Umbilical cord (tissue), 2 donors: ENCODE results near the gene TARDBP. TPM values are rescaled to one million over a fixed set of nuclear protein-coding genes. Genes with fewer than 3 reads are reported as not detected.
"Not testable (repeated sequence)": the region's sequence is repeated elsewhere in the genome, so short reads cannot be mapped to it uniquely, and the experiment has no call there.

Source experiments
- DNase-seq: peaks from one replicate; pipeline ENCODE4 v3.0.0-alpha.2; 2015; ENCODE audit warnings: low spot score
- total RNA-seq: library from RNA; depleted of rRNA; stranded (reverse); fragments of >200 nt; gene quantifications from one replicate; pipeline ENCODE4 v1.2.3, GENCODE V29; 2014; ENCODE audit warnings: low replicate concordance; ENCODE audit not compliant: insufficient read depth

The TARDBP gene
- total RNA-seq, 1 donor from 2014 or later: 139 TPM

DNA sequence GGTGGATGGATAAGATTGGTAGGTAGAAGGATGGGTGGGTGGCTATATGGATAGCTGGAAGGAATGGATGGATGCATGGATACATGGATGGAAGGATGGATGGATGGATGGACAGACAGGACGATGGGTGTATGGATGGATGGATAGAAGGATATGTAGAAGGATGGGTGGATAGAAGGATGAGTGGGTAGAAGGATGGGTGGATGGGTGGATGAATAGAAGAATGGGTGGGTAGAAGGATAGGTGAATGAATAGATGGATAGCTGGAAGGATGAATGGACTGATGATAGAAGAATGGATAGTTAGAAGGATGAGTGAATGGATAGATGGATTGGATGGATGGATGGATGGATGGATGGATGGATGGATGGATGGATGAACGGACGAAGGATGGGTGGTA lies 29.6 kb downstream of the TARDBP start:
- DNase-seq: no peak

DNA sequence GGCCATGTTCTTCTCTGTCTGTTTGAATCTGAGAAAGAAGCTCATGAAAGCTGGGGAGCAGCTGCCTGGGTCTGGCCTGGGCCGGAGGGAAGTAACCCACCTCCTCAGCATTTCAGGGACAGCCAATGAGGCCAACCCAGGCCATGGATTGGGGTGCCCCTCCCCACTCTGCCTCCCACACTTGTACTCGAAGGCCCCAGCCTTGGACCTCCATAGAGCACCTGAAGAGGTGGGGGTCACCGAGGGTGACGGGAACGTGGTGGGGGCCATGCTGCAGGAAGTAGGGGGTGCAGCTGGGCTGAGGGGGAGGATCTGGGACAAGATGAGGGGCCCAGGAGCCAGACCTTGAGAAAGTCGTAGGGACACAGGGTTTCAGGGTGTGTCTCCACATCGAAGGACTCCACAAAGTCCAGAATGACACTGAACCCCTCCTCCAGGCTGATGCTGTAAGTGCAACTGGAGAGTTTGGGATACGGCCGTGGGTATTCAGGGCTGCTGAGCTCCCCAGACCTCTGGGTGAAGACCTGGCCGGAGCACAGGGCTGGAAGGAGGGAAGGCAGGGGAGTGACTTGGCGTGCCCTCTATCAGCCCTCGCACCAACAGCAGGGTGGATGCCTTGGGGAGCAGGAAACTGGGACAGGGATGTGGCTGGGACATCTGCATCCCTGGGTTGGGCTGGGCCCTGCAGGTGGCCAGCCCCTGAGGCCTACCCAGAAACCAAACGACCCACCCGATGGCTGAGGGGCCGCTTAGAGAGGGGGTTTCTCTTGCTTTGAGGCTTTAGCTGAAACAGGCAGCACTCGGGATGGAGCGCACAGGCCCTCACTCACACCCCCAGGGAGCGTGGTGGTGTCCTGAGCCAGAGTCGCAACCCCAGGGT lies 30.8 kb downstream of the TARDBP start:
- no peak for DNase-seq

DNA sequence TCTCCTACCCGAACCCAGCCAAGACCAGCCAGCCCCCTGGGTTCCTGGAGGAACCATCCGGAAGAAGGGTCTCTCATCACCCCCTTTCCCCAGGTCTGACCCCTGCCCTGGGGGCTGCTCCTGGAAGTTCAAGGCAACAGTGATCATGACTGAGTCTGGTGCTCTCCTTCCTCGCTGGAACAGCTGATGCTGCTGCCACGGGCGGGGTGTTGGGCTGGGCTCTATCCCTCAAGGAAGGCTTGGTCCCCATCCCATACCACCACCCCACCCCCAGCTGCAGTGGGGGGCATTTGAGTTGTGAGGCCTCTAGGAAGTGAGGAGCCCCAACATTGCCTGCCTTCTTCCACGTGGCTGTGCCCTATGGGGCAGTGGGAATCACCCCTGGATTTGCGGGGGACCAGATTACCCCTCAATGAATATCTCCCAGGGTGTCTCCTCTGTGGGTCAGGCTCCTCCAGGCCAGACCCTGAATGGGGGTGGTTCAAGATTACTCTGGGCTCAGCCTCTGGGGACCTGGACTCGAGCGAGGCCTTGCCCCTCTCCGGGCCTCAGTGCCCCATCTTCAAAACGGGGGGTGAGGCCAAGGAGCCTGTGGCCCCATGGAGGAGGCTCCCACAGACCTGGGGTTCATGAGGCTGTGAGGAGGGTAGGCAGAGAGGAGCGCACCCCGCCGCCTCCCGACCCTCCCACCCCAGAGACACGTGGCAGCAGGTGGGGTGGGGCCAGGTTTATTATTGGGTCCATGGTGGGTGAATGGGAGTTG lies 31.8 kb downstream of the TARDBP start:
- DNase-seq: no peak

DNA sequence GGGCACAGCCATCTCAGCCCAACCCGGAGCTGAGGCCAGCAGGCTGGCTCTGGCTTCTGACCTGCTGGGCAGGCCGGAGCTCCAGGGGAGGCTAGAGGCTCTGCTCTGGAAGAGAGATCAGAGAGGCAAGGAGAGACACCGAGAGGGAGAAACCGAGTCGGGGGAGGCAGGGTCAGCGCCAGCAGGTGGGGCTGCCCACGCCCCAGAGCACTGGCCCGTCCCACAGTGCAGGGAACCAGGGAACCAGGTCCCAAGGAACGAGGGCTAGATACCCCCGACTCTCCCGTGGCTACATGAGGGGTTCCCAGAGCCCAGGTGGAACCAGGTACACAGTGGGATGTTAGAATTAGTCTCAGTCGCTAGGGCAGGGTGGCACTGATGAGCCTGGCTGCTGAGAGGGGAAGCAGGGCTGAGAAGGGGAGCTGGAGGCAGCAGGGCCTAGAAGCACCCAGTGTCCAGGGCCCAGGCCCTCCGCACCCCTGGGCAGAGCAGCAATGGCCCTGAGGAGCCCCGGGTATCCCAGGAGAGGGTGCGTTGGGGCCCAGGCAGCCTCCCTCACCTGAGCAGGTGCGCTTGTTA lies 32.5 kb downstream of the TARDBP start:
- DNase-seq: no peak

DNA sequence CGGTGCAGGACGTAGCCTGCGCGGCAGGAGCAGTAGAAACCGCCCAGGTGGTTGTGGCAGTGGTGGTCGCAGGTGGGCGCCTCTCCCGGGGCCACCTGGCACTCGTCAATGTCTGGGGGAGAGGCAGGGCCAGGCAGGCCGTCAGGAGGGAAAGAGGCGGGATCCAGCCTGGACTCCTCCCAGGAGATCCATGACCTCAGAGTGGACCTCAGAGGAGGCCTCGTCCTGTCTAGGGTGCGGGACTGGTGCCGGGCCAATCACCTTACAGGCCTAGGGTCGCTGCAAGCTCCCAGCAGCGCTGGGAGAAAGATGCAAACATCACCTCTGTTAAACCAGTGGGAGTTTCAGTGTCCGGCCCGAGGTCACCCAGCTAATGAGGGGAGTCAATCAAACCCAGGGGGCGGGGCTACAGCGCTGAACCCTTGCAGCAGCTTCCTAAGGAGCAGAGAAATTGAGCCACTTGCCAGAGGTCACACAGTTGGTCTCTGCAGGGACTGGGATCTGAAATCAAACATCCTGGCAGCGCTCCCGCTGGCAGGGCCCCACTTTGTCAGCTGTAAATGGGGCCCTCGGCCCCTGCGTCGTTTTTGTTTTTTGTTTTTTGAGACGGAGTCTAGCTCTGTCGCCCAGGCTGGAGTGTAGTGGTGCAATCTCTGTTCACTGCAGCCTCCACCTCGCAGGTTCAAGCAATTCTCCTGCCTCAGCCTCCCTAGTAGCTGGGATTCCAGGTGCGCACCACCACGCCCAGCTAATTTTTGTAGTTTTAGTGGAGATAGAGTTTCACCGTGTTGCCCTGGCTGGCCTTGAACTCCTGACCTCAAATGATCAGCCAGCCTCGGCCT lies 33.2 kb downstream of the TARDBP start:
- no peak for DNase-seq

DNA sequence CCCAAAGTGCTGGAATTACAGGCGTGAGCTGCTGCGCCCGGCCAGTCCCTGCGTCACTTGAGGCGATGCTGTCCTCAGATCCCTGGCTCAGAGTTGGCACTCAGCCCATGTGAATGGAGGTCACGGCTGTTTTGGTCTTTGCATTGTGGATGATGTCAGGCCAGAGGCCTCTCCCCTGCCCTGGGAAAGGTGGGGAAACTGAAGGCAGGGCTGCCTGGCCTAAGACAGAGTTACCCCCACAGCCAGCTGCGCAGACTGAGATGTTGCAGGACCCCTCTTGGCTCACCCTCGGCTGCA lies 33.8 kb downstream of the TARDBP start:
- DNase-seq: no peak

DNA sequence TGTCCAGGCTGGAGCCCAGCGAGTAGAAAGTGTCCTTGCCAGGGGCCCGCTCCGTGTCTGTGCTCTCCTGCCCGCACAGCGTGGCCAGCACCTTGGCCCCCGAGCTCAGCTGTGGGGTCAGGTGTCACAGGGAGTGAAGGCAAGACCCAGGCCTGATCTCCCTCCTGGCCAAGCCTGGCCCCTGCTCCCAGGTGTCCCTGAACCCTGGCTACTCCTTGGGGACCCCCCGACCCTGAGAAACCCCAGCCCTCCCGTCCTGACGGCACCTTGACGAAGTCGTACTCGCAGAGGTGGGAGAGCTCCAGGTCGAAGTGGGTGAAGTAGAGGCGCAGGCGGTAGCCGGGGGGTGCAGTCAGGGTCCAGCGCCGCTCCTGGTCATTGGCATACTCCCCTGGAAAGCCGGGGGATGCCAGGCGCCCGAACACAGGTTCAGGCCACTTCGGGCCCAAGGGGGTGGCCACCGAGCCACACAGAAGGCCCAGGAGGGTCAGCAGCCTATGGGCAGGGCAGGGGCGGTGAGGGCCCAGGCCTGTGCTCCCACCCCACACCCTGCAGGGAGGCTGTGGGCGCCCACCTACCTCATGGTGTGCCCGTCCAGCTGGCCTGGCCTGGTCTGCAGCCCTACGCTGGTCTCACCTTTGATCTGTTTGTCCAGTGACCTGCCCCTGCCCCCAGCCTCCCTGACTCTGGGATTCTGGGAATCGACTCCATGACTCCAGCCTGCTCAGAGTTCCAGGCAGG lies 34.3 kb downstream of the TARDBP start, which contains the start of gene MASP2:
TSS of gene MASP2 (minus strand) at position 615 of the 741 bp plus-strand sequence. CDS start at position 583, 32 bp downstream.
- no peak for DNase-seq

DNA sequence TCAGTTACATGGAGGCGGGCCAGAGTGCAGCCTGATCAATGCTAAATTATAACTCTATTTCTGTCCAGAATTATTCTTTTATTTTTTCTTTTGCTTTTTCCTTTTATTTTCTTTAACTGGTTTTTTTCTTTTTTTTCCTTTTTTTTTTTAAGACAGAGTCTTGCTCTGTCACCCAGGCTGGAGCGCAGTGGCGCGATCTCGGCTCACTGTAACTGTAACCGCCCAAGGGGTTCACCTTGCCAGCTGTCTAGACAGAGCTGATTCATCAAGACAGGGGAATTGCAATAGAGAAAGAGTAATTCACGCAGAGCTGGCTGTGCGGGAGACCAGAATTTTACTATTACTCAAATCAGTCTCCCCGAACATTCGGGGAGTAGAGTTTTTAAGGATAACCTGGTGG lies 38.7 kb downstream of the TARDBP start:
- DNase-seq: not testable (repeated sequence)

DNA sequence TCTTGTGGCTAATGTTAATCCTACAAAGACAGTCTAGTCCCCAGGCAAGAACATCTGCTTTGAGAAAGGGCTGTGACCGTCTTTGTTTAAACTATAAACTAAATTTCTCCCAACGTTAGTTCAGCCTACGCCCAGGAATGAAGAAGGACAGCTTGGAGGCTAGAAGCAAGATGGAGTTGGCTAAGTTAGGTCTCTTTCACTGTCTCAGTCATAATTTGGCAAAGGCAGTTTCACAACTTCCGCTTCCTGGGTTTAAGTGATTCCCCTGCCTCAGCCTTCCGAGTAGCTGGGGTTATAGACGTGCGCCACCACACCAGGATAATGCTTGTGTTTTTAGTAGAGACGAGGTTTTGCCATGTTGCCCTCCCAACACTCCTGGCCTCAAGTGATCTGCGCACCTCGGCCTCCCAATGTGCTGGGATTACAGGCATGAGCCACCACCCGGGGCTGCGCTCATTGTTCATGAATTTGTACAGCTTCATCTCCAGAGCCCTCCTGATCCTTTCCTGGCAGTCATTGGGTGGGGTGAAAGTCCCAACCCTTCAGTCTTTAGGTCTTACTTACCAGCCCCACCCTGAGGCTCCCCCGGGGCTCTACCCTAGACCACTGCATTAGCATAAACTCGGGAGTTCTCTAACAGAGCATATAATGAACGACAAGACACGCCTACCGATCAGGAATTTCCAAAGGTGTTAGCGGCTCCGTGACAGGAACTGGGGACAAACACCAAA lies 39.5 kb downstream of the TARDBP start:
- DNase-seq: no peak

DNA sequence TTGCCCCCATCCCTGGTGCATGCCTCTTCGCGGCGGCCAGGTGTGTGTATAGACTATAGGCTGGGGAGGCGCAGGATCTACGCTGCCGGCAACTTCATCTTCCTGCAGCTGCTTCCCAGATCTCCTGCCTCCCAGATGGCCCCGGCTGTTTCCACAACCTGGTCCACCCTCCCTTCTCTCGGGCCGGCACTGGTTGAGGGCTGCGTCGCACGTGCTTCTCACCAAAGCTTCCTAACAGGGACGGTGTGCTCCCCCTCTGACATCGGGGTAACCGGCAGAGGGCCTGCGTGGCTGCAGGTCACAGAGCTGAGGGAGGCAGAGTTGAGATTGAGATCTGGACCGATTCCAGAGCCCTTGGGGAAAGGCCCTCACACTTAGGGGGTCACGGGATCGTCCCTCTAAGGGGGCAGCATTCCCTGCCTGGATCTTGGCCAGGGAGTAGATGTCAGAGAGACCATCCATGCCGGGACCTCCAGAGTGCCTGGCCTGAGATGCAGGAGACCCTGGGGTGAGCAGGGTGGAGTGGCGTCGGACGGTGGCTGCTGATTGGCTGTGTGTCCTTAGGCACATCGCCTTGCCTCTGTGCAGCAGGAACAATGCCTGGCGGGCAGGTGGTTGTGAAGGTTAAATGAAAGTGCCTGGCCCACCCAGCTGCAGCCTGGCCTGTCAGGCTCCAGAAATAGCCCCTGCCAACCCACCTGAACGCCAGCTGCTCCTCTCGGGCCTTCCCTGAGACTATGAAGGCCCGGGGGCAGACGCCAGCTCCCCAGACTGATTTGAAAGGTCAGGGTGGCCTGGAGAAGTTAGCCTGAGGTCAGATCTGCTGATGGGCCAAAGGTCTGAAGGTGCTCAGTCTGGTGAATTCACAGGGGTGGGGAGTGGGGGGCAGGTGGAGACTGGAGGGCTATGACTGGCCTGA lies 40.6 kb downstream of the TARDBP start:
- DNase-seq: peak; percentile 31

DNA sequence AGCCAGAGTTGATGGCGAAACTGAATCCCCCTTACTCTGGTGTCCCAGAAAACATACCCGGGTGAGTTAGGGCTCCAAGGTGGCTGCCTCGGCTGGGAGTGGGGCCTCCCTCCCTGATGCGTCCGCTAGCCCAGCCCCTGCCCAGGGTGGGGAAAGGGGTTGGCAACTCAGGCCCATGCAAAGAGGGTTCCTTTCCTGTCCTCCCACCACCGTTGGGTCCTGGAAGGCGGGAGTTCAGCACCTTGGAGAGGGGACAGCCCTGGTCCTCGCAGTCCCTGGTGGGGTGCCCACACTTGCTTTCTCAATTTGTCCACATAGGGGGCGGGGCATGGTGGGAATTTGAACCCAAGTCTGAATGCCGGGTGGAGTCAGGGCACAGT lies 41.3 kb downstream of the TARDBP start:
- DNase-seq: peak; percentile 20

DNA sequence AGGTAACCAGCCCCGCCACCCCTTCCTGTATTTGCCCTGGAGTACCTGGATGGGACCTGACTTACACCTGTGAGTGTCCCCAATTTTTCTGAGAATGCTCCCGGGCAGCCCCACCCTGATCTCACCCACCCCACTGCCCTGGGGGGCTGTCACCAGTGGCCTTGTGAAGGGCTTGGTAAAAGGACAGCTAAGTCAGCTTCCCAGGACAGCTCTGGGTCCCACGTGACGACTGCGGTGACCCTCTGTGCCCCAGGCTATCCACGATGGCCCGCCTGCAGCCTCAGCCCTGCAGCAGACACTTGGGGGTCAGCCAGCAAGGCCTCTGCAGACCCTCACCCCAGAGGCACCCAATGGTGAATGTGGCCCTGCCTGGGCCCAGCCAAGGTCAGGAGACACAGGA lies 41.7 kb downstream of the TARDBP start:
- DNase-seq: no peak

DNA sequence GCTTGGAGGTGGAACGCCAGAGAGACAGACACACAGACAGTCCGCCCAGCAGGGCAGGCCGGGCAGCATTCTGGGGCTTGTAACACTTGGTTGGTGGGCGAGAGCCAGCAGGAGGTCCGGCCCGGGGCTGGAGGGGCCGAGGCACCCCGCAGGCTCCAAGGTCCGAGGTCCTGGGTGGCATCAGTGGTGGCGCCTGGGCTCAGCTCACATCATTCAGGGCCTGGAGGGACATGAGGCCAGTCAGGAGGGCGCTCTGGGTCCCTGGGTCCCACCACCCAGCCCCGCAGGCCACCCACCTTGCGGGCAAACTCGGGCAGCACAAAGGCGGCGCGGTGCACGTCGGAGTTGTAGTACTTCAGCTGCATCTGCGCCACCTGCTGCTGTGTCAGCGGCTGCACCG lies 42.2 kb downstream of the TARDBP start:
- DNase-seq: no peak

DNA sequence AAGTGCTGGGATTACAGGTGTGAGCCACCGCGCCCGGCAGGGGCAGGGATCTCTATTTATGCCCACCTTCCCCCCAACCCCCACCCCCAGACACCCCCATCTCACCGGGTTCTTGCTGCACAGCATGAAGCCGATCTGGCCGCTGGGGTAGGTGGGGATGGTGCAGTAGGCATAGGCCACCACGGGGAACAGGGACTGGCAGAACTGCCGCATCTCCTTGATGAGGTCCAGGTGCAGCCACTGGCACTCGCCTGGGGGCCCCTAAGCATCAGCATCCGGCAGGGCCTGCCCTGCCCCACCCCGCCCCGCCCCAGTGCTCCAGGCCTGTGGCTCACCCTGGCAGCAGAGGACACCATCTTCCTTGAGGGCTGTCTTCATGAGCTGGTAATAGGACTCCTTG lies 43.2 kb downstream of the TARDBP start:
- DNase-seq: no peak

DNA sequence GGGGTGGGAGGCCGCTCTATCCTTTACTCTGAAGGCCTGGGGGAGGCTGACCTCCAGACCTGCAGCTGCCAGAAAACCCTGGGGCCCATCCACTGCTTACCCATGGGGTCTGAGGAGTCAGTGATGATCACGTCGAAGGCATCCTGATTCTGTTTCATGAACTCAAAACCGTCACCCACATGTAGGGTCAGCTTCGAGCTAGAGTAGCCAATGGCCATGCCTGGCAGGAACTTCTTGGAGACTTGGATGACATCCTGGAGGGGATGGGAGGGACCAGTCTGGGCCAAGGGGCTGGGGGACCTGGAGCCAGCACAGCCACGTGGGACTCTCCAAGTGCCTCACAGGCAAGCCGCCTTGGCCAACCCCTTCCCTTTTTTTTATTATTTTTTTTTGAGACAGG lies 44.0 kb downstream of the TARDBP start:
- no peak for DNase-seq

DNA sequence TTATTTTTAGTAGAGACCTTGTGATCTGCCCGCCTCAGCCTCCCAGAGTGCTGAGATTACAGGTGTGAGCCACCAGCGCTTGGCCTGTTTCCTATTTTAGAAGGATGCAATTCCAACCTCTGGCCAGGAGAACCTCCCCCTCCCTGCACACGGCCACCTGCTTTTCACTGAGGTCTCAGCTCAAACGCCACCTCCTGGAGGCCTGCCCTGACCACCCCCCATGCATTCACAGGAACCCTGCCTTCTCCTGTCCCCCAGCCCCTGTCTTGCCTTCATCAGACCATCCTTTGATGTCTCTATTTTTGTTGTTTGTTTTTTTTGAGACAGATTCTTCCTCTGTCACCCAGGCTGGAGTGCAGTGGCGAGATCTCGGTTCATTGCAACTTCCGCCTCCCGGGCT lies 45.0 kb downstream of the TARDBP start:
- DNase-seq: no peak

DNA sequence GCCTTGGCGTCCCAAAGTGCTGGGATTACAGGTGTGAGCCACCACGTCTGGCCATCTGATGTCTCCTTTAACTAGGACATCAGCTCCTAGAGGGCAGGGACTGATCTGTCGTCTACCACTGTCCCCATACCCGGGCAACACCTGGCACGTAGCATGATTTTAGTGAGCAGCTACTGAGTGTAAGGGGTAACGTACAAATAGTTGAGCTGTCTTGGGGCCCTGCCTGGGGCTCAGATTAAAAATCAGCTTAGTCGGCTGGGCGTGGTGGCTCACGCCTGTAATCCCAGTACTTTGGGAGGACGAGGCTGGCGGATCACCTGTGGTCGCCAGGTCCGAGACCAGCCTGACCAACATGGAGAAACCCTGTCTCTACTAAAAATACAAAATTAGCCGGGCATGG lies 45.6 kb downstream of the TARDBP start:
- DNase-seq: no peak

DNA sequence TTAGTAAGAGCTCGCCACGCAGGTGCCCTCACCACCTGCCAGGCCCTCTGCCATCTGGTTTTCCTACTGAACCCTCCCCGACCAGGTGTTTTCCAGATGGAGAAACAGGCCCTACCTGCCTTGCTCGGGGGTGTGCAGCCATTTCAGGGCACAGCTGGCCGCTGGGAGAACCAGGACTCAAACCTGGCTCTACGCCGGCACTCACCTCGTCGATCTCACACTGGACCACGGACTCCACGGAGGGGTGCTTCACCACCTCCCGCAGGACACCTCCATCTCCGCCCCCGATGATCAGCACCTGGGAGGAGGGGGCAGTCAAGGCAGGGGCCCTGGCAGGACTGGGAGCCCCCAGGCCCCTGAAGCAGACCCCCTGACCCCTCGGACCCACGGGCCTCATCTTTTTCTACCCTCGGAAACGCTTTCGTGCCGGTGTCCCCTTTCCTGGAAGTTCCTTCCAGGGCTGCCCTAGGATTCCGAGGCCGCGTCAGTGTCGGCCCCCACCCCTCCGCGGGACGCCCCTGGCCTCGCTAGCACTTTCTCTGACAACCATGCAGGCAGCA lies 46.2 kb downstream of the TARDBP start:
- no peak for DNase-seq
